HG02798 (cell line): ENCODE measurements around the gene KRT76.

Experiments
- ATAC-seq: cut with Tn5 transposase; IDR thresholded peaks from one replicate; pipeline ENCODE4 v1.9.1; 2021; ENCODE audit warnings: mild to moderate bottlenecking; ENCODE audit not compliant: unreplicated experiment, poor library complexity

KRT76 gene

GRCh38 chr12:52813885-52814709 is 37.0 kb upstream of the KRT76 start, which contains the start of gene KRT4:
KRT4 (minus strand) TSS chr12:52814116; CDS start chr12:52814058, 58 bp downstream.
- no peak for ATAC-seq

DNA sequence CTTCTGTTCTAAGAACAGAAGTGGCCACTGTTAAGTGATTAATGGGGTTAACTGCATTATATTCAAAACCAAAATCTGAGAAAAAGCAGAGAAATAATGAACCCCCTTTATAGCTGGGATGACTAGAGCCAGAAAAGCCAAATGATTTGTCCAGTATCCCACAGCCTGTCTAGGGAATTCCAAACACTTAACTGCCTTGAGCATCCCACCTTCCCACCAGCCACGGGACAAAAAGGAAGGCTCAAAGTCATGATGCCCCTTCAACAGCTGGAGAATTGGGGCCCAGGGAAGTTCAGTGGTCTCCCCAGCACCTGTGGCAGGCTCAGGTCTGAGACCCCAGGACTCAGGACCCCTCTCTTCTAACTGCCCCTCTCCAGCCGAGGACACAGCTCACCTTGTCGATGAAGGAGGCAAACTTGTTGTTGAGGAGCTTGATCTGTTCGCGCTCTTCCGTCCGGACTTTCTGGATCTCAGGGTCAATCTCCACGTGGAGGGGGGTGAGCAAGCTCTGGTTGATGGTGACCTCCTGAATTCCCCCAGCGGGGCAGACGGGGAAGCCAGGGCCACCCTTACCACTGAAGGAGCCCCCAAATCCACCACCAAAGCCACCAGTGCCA is 36.2 kb upstream of the KRT76 start:
- no peak for ATAC-seq

- ATAC-seq = no peak
These were observed 35.6 kb upstream of the KRT76 start for GRCh38 chr12:52812749-52813148.

GRCh38 chr12:52812073-52812400 is 34.9 kb upstream of the KRT76 start:
- no peak for ATAC-seq

DNA sequence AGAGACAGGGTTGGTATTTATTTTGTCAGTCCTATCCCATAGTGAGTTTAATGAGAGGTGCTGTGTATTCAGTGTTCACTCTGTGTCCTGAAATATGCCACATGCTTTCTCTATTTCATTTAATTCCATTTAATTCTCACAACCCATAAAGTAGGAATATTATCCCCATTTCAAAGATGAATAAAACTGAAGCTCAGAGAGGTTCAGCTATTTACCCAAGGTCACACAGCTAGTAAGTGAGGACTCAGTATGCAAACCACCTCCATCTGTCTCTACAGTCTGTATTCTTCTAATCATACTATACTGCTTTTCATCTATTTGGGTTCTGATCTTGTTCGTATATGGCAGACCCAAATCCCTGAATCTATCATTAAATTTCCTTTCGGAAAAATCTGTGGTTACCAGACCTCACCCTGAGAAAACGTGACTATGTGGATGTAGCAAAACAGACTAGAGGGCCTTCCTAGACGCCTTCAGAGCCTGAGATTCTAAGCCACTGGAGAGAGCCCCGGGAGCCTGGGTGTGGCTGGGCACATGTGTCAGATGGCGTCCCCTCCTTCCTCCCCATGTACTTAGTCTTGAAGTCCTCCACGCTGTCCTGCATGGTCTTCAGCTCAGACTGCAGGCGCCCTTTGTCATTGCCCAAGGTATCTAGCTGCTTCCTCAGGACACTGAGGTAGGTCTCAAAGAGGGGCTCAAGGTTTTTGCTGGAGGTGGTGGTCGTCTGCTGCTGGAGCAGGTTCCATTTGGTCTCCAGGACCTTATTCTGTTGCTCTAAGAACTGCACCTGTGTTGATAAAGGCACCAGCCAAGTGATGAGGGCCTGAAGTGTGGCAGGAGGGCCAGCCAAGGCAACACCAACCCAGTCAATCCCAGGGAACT is 34.3 kb upstream of the KRT76 start:
- ATAC-seq = no peak

GRCh38 chr12:52810554-52810953 is 33.4 kb upstream of the KRT76 start:
- no peak for ATAC-seq

GRCh38 chr12:52809166-52809565 is 32.0 kb upstream of the KRT76 start:
- ATAC-seq = no peak

DNA sequence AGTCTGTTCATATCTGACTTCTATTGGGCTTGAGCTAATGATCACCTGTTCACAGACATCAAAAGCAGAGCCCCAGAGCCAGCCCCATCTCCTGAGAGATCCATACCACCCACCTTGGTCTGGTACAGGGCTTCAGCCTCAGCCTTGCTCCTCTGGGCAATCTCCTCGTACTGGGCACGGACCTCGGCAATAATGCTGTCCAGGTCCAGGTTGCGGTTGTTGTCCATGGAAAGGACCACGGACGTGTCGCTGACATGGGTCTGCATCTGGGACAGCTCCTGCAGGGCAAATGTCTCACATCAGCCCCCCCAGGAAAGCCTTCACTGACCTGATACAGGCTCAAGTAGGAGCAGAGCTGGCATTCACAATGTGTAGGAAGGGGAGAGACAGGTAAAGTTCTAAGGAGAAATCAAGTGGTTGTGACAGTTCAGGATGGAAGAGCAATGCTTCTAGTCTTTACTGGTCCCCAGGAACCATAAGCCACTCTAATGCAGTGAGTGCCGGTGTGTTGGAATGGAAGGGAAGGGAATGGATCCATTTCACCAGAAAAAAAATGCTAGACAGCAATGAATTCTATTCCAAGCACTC is 31.5 kb upstream of the KRT76 start:
- no peak for ATAC-seq

GRCh38 chr12:52807544-52808470 is 30.7 kb upstream of the KRT76 start:
- no peak for ATAC-seq

- no peak for ATAC-seq
These were observed 29.8 kb upstream of the KRT76 start for GRCh38 chr12:52806821-52807543.

DNA sequence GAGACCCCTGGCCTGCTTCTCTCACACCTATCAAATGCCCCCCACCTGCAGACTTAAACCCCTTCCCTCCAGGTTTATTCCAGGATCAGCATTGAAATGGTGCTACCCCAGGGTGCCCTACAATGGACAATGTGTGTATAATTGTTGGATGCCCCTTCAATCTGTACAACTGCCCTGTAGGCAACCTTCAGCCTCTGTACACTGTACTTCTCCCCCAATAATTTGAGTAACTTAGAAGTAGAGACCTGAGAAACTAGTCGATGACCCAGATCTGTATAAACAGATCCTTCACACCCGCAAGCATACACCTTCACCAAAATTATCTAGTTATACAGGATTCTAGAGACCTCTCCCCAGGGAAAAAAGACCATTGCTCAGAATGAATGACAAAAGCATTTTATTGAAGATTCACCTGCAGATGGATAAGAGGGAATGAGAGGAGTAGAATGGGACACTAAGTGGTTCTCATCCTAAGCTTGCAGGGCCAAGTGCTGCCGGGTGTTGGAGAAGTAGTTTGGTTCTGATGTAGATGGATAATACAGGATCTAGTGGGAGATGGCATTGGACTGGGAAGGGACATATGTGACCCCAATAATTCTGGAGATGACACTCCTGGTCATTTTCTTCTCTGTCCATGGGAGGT is 29.1 kb upstream of the KRT76 start:
- ATAC-seq = no peak

DNA sequence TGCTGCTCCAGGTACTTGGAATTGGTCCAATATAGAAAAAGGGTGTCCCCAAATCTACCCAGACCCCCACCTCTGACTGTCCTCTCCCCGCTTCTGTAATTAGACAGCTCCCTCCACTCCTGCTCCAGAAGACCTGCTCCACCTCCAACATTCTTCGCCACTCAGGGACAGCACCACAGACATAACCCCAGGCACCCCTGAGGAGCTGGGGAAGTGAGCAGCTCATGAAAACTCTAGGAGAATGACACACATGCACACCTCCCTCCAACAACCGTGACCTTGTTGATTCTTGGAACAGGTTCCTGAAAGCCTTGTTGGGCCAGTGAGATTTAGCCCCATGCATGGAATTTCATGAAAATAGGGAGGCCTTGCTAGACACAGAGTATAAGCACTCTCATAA is 28.6 kb upstream of the KRT76 start:
- no peak for ATAC-seq

- ATAC-seq = no peak
These were observed 27.9 kb upstream of the KRT76 start for GRCh38 chr12:52805000-52805399.

DNA sequence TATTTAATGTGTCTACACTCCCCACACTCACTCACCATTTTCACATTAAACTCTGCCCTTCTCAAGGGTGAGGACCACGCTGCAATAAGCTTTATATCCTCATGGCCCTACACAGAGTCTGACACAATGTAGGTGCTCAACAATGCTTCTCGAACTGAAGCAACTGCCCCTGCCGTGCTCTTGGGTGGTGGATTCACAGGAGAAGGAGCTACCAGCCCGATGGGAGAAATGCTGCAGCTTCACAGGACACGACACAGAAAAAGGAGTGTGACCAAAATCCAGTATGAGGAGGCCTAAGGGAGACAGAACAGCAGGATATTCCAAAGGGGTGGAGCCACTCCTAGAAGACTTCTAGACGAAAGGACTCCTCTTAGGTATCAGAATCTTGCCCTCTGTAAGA is 25.3 kb upstream of the KRT76 start:
- no peak for ATAC-seq

DNA sequence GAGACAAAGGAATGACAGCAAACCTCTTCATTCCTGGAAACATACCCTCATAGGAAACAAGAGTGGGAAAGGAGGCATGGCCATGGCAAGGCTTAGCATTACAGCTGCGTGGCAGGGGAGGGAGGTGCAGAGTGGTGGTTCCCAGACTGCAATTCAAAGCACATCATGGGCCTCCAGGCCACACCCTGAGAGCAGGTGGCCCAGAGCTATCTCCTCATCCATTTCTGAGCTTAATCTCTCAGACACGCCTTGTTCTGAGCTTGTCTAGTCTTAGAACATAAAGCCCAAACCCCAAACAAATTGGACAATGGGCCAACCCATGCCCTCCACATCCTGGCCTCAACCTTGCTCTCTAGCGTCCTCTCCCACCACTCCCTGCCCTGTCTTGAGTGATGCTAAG is 24.6 kb upstream of the KRT76 start:
- no peak for ATAC-seq

DNA sequence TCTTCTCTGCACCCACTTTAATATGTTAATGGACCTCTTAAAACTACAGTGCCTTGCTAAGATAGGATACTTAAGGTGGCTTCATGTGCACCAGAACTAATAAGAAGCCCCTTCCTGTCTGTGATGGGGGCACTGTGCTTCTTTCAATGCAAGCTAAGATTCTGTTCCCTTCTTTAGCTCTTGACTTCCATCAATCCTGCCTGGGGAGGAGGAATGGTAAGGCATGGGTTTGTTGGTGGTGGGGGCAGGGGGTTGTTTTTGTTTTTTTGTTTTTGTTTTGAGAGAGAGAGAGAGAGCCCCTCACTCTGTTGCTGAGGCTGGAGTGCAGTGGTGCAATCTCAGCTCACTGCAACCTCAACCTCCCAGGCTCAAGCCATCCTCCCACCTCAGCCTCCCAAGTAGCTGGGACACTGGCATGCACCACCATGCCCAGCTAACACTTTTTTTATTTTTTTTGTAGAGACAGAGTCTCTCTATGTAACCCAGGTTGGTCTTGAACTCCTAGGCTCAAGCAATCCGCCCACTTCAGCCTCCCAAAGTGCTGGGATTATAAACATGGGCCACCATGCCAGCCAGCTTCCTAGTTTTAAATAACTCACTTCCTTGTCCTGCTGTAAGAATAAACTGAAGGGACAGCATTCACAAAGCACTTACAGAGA is 23.2 kb upstream of the KRT76 start:
- ATAC-seq = no peak

DNA sequence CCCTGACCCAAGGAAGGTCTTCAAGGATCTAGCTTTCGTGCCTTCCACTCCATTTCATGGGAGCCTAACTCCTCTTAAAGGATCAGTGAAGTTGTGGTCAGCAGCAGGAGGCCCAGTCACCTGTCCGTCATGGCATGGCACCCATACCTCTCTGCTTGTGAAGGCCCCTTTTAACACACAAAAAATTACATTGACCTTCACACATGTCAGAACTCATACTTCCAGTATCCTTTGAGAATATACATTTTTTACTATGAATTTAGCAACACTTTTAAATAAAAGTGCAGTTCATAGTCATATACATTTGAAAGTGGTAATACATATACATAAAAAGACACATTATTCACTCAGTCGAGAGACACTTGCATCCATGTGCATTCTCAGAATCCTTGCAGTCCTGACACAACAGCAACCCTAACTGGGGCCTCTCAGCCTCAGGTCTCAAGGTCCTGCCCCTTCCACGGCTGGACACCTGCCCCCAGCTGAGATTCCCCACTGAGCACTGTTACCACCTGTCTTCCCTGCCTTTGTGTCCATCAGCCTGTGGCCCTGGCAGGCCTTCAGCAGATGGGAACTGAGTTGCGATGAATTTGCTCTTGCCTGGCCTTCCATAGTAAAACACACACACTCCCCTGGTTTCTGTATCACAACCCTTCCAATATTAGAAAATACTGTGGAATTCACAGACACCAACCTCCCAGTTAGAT is 22.5 kb upstream of the KRT76 start:
- ATAC-seq = no peak
